ENCODE data around the gene VPREB1.
"Not testable (repeated sequence)": the region's sequence is repeated elsewhere in the genome, so short reads cannot be mapped to it uniquely, and the experiment has no call there.

VPREB1 gene

DNA sequence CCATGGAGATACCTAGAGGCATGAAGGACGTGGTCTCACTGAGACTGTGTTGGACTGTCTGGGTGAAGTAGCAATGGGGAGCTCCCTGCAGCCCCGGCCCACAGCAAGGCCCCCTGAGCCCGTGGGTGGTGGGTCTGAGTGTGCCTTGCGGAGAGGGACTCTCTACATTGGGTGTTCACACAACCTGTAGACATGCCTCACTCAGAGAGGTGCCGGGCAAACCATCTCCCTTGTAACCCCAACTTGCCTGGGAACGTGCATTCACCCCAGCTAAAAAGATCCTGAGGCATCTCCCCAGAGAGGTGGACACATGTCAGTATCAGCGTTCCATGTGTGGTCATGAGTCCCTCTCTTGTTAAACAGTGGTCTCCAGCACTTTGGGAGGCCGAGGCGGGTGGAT lies 2.1 kb downstream of the VPREB1 start:
- DNase-seq (ENCODE audit: low spot score): no peak

DNA sequence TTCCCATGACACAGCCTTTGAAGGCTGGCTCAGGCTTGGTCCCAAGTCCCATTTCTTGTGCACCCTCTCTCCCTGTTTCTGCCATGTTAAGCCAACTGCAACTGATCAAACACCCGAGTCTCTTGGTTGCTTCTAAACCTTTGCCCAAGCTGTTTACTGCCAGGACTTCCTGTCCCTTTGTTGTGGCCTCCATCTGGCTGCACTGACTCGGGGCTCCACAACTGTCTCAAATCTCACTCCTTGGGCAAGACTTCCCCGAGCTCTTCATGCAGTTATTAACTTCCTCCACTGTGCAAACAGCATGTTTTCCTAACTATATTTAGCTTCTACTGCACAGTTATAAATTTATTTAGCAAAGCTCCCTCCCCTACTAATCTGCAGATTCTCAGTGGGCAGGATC lies 4.3 kb downstream of the VPREB1 start:
- no peak for DNase-seq (ENCODE audit: low spot score)

DNA sequence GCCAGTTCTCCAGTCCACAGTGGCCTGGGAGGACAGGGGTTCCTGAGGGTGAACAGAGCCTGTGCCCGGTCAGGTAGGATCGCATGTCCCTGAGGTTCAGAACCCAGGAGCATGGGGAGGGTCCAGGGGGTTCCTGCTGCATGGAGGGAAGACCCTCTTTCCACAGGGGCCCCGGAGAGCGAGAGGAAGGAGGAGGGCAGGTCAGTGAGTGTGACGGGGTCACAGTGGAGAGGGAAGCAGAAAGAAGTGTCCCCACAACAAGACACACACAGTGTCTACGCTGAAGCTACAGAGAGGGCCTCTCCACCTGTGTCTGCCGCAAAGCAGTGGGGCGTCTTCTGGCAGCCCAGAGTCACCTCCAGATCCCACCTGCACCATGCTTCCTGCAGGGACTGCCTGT lies 6.1 kb downstream of the VPREB1 start:
- DNase-seq (ENCODE audit: low spot score): not testable (repeated sequence)

- DNase-seq (ENCODE audit: low spot score): not testable (repeated sequence)
These were observed 11.5 kb downstream of the VPREB1 start for GRCh38 chr22:22256133-22256532.

DNA sequence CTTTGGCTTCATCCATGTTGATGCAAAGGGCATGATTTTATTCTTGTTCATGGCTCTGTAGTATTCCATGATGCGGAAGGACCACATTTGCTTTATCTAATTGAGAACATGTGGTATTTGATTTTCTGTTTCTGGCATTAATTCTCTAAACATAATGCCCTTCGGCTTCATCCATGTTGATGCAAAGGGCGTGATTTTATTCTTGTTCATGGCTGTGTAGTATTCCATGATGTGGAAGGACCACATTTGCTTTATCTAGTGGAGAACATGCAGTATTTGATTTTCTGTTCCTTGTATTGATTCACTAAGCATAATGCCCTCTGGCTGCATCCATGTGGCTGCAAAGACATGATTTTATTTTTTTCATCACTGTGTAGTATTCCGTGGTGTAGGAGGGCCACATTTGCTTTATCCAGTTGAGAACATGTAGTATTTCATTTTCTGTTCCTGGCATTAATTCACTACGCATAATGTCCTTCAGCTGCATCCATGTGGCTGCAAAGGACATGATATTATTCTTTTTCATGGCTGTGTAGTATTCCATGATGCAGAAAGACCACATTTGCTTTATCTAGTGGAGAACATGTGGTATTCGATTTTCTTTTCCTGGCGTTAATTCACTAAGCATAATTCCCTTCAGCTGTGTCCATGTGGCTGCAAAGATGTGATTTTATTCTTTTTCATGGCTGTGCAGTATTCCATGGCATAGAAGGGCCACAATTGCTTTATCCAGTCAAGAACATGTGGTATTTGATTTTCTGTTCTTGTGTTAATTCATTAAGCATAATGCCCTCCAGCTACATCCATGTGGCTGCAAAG lies 14.2 kb downstream of the VPREB1 start:
- not testable (repeated sequence) for DNase-seq (ENCODE audit: low spot score)

DNA sequence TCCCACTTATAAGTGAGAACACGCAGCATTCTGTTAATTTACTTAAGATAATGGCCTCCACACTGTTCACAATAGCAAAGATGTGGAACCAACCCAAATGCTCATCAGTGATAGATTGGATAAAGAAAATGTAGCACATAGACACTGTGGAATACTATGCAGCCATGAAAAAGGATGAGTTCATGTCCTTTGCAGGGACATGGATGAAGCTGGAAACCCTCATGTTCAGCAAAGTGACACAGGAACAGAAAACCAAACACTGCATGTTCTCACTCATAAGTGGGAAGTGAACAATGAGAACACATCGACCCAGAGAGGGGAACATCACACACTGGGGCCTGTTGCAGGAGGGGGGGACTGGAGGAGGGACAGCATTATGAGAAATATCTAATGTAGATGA lies 15.6 kb downstream of the VPREB1 start:
- not testable (repeated sequence) for DNase-seq (ENCODE audit: low spot score)

- not testable (repeated sequence) for DNase-seq (ENCODE audit: low spot score)
These were observed 16.0 kb downstream of the VPREB1 start for GRCh38 chr22:22260586-22260985.

- not testable (repeated sequence) for DNase-seq (ENCODE audit: low spot score)
These were observed 17.9 kb downstream of the VPREB1 start for GRCh38 chr22:22262332-22263074.

DNA sequence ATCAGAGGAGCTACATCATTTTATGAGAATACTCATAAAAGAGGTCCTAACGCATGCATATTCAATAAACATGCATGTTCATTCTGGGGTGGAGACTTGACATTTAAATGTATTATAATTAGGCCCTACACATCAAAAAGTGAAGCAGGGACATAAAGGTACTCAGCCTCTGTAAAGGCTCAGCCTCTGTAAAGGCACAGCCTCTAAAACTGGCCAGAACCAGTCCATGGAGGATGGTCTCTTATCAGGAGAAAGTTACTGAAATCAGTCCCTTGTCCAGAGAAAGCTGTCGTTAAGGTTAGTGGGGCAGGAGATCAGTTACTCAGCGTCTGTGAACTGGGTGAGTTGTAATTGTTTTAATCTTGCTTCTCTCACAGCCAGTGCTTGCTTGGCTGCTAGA lies 19.2 kb downstream of the VPREB1 start:
- not testable (repeated sequence) for DNase-seq (ENCODE audit: low spot score)

DNA sequence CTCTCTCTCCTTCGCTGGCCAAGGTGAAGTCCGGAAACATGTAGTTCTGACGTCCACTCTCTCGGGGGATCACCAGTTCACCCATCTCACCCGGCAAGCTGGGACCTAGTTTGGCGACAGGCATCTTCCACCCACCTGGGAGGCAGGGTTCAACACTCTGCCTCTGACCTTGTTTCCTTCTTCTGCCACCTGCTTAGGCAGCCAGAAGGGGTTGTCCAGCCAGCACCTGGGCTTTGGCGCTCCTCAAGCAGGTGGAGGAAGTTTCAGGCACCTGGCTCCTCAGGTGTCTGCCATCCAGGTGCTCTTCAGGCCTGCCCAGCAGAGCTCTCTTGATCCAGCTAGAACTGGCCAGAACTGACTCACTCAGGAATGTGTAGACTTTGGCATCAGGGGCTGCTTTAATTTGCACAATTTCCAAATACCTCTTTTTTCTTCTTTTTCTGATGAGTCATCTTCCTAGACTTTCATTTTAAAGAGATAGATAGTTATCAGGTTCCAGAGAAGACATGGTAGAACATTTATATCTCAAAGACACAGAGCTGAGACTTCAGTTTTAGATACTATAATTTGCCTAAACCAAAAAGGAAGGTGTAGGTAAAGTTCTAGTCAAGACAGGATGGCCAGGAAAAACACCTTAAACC lies 25.6 kb downstream of the VPREB1 start:
- not testable (repeated sequence) for DNase-seq (ENCODE audit: low spot score)

GRCh38 chr22:22277423-22277822 lies 32.8 kb downstream of the VPREB1 start:
- not testable (repeated sequence) for DNase-seq (ENCODE audit: low spot score)

- not testable (repeated sequence) for DNase-seq (ENCODE audit: low spot score)
These were observed 40.6 kb downstream of the VPREB1 start for GRCh38 chr22:22284962-22285756.

DNA sequence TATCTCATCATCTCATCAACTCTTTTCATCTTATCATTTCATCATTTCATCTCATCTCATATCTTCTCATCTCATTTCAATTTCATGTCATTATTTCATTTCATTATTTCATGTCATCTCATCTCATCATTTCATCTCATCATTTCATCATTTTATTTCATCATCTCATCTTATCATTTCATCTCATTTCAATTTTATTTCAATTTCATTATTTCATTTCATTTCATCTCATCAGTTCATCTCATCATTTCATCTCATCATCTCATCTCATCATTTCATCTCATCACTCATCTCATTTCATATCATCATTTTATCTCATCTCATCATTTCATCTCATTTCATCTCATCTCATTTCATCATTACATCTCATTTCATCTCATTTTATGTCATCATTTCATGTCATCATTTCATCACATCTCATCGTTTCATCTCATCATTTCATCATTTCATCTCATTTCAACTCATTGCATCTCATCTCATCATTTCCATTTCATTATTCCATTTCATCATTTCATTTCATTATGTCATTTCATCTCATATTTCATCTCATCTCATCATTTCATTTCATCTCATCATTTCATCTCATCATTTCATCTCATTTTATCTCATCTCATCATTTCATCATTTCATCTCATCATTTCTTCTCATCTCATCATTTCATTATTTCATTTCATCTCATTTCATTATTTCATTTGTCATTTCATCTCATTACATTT lies 42.0 kb downstream of the VPREB1 start:
- not testable (repeated sequence) for DNase-seq (ENCODE audit: low spot score)

DNA sequence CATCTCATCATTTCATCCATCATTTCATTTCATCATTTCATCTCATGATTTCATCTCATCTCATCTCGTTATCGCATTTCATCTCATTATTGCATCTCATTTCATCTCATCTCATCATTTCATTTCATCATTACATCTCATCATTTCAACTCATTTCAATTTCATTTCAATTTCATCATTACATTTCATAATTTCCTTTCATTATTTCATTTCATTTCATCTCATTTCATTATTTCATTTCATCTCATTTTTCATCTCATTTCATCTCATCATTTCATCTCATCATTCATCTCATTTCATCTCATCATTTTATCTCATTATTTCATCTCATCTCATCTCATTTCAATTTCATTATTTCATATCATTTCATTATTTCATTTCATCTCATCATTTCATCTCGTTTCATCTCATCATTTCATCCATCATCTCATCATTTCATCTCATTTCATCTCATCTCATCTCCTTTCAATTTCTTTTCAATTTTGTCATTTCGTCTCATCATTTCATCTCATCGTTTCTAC lies 42.6 kb downstream of the VPREB1 start:
- DNase-seq (ENCODE audit: low spot score): not testable (repeated sequence)

GRCh38 chr22:22289666-22290065 lies 45.1 kb downstream of the VPREB1 start:
- DNase-seq (ENCODE audit: low spot score): not testable (repeated sequence)

GRCh38 chr22:22291129-22291806 lies 46.7 kb downstream of the VPREB1 start:
- not testable (repeated sequence) for DNase-seq (ENCODE audit: low spot score)

GRCh38 chr22:22292656-22293055 lies 48.1 kb downstream of the VPREB1 start:
- not testable (repeated sequence) for DNase-seq (ENCODE audit: low spot score)

DNA sequence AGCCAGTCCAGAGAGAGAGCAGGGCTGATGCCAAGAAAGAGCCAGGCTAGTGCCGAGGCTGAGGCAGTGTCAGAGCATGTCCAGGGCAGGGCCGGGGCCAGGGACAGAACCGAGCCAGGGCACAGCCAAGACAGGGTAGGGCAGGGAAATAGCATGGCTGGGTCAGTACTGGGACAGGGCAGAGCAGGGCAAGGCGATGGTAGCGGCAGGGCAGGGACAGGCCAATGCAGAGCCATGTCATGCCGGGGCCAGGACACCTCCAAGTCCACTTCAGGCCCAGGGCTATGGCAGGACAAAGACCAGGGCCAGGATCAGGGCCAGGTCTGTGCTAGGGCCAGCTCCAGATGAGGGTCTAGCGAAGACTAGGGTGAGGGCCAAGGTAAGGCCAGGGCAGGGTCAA lies 48.9 kb downstream of the VPREB1 start:
- not testable (repeated sequence) for DNase-seq (ENCODE audit: low spot score)

DNA sequence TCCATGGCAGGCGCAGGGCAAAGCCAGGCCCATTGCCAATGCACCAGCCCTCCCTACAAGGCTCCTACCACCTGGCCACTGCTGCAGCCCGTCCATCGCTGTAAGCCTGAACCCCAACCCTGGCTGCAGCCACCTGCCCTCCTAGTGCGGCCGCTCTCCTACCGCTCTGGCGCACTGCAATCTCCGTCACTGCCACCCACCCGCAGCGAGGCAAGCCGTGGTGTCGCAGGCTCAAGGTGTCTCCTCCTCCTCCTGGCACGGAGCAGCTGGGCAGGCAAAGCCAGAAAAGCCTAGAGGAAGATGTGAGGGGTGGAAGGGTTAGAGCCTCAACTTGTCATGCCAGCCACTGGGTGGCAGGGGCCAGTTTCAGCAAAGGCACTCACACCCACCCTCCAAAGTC lies 50.1 kb downstream of the VPREB1 start:
- not testable (repeated sequence) for DNase-seq (ENCODE audit: low spot score)

All from COLO829 (cell line).